H1 (cell line): Measurements from ENCODE around the gene ZNF148. TPM values are rescaled to one million over a fixed set of nuclear protein-coding genes. Genes with fewer than 3 reads are reported as not detected.
A peak's percentile ranks its signal among the peaks of the same experiment; 100 is the strongest.

Experiments
- CTCF ChIA-PET: fragments of 300-600 bp; sonication (Branson Sonifier 250); formaldehyde crosslinking; loops from one replicate; lab custom pipeline; 2021; ENCODE audit not compliant: partially characterized antibody; lab: Charles Lee
- POLR2A ChIA-PET: fragments of 300-600 bp; sonication (Branson Sonifier 250); formaldehyde crosslinking; loops from one replicate; lab custom pipeline; 2021; ENCODE audit warnings: inconsistent platforms; ENCODE audit not compliant: partially characterized antibody; lab: Charles Lee
- DNase-seq, 2 experiments: peaks; one replicate each; pipeline versions ENCODE4 v3.0.0 to v3.0.0-alpha.2; 2010 to 2022; ENCODE audit warnings: low spot score in 2 of 2, low read depth in 1 of 2, mixed read lengths in 1 of 2
- FAIRE-seq: peaks from 2 replicates; lab custom pipeline; 2011; peaks lifted over from hg19 to GRCh38; lab: Jason Lieb, UNC
- H2AFZ ChIP-seq: 2 replicates; pipeline ENCODE4 v1.8.1; 2012; ENCODE audit warnings: low read length, inconsistent platforms
- H2AK5ac ChIP-seq: 2 replicates; pipeline ENCODE4 v1.6.1; 2013; ENCODE audit warnings: low read depth, low read length
- H2BK120ac ChIP-seq: replicated peaks from 2 replicates; pipeline ENCODE3; 2013; ENCODE audit warnings: low read depth, low read length, inconsistent platforms
- H2BK12ac ChIP-seq: 2 replicates; pipeline ENCODE4 v1.6.1; 2013; ENCODE audit warnings: low read depth, low read length
- H2BK15ac ChIP-seq: 2 replicates; pipeline ENCODE4 v1.6.1; 2013; ENCODE audit warnings: low read length
- H2BK20ac ChIP-seq: 2 replicates; pipeline ENCODE4 v1.6.1; 2013; ENCODE audit warnings: low read length
- H2BK5ac ChIP-seq: 2 replicates; pipeline ENCODE4 v1.6.1; 2013; ENCODE audit warnings: low read depth, low read length
- H3K14ac ChIP-seq: 2 replicates; pipeline ENCODE4 v1.6.1; 2013; ENCODE audit warnings: inconsistent platforms; ENCODE audit not compliant: insufficient read length
- H3K18ac ChIP-seq: 2 replicates; pipeline ENCODE4 v1.6.1; 2013; ENCODE audit warnings: low read length; ENCODE audit errors: extremely low read depth
- H3K23ac ChIP-seq: 2 replicates; pipeline ENCODE4 v1.6.1; 2013; ENCODE audit warnings: inconsistent platforms; ENCODE audit not compliant: insufficient read length
- H3K23me2 ChIP-seq: 2 replicates; pipeline ENCODE4 v1.6.1; 2013; ENCODE audit warnings: low read depth, low read length
- H3K27ac ChIP-seq: 2 replicates; pipeline ENCODE4 v1.6.1; 2011; ENCODE audit warnings: low read depth, low read length, inconsistent platforms
- H3K27me3 ChIP-seq, 4 experiments: replicated peaks in 1 of 4; 1 replicate in 1 of 4; 2 replicates in 3 of 4; pipeline versions ENCODE4 v1.6.1 to v1.8.1; 2011 to 2013; ENCODE audit warnings: low read length in 3 of 4, mild to moderate bottlenecking in 3 of 4, inconsistent platforms in 2 of 4, mixed read lengths in 2 of 4, moderate library complexity in 1 of 4; ENCODE audit not compliant: control insufficient read depth in 3 of 4, insufficient read depth in 3 of 4; ENCODE audit errors: extremely low read depth in 1 of 4
- H3K36me3 ChIP-seq, 4 experiments: 2 replicates each; pipeline versions ENCODE4 v1.6.1 to v1.8.1; 2011 to 2013; ENCODE audit warnings: mild to moderate bottlenecking in 4 of 4, low read length in 3 of 4, moderate library complexity in 2 of 4, control low read depth in 1 of 4, inconsistent platforms in 1 of 4; ENCODE audit not compliant: insufficient read depth in 4 of 4, control insufficient read depth in 2 of 4
- H3K4ac ChIP-seq: replicated peaks from 2 replicates; pipeline ENCODE3; 2013; ENCODE audit warnings: low read length, low read depth, mixed read lengths, inconsistent platforms; ENCODE audit not compliant: insufficient read length
- H3K4me1 ChIP-seq, 4 experiments: replicated peaks in 1 of 4; 1 replicate in 1 of 4; 2 replicates in 3 of 4; pipeline versions ENCODE4 v1.6.1 to v1.8.1; 2011 to 2013; ENCODE audit warnings: low read length in 3 of 4, inconsistent platforms in 2 of 4, mixed read lengths in 1 of 4; ENCODE audit not compliant: insufficient read depth in 4 of 4, control insufficient read depth in 3 of 4
- H3K4me2 ChIP-seq, 2 experiments: 2 replicates each; pipeline versions ENCODE4 v1.6.1 to v1.8.1; 2011 to 2013; ENCODE audit warnings: low read depth in 2 of 2, low read length in 2 of 2, control low read depth in 1 of 2, inconsistent platforms in 1 of 2, mild to moderate bottlenecking in 1 of 2; ENCODE audit not compliant: insufficient read depth in 1 of 2
- H3K4me3 ChIP-seq, 4 experiments: fragments of 200-600, 300-600 bp in 1 of 4; sonication (generic), shearing (Covaris generic), sonication (Bioruptor Twin) in 1 of 4; 2 replicates each; pipeline versions ENCODE4 v1.5.1 to v1.8.1; 2011 to 2016; ENCODE audit warnings: low read length in 4 of 4, low read depth in 3 of 4, control low read depth in 2 of 4, inconsistent platforms in 2 of 4, mild to moderate bottlenecking in 2 of 4, mixed read lengths in 1 of 4, moderate library complexity in 1 of 4; ENCODE audit not compliant: insufficient read depth in 2 of 4; ENCODE audit errors: extremely low read depth in 1 of 4
- H3K56ac ChIP-seq: replicated peaks from 2 replicates; pipeline ENCODE3; 2013; ENCODE audit warnings: low read depth, mild to moderate bottlenecking, mixed read lengths, low read length, inconsistent platforms; ENCODE audit not compliant: insufficient read length
- H3K79me1 ChIP-seq: 2 replicates; pipeline ENCODE4 v1.6.1; 2013; ENCODE audit warnings: low read depth, low read length, control low read depth
- H3K79me2 ChIP-seq, 2 experiments: 2 replicates each; pipeline versions ENCODE4 v1.6.1 to v1.8.1; 2012 to 2013; ENCODE audit warnings: low read length in 2 of 2, mild to moderate bottlenecking in 2 of 2, inconsistent platforms in 1 of 2; ENCODE audit not compliant: insufficient read depth in 2 of 2, control insufficient read depth in 1 of 2
- H3K9ac ChIP-seq, 4 experiments: replicated peaks in 1 of 4; 1 replicate in 1 of 4; 2 replicates in 3 of 4; pipeline versions ENCODE4 v1.6.1 to v1.8.1; 2011 to 2013; ENCODE audit warnings: low read depth in 3 of 4, low read length in 3 of 4, control low read depth in 2 of 4, mild to moderate bottlenecking in 2 of 4, moderate library complexity in 2 of 4, inconsistent platforms in 1 of 4; ENCODE audit errors: extremely low read depth in 1 of 4
- H3K9me3 ChIP-seq, 2 experiments: 2 replicates each; pipeline versions ENCODE4 v1.6.1 to v1.8.1; 2012 to 2013; ENCODE audit warnings: mild to moderate bottlenecking in 2 of 2, moderate library complexity in 2 of 2, control low read depth in 1 of 2, inconsistent platforms in 1 of 2, low read depth in 1 of 2, low read length in 1 of 2, mixed read lengths in 1 of 2; ENCODE audit not compliant: insufficient read depth in 2 of 2
- H4K20me1 ChIP-seq, 2 experiments: replicated peaks in 1 of 2; 2 replicates each; pipeline versions ENCODE3 to v1.8.1; 2011 to 2013; ENCODE audit warnings: inconsistent platforms in 2 of 2, low read length in 2 of 2, mild to moderate bottlenecking in 1 of 2; ENCODE audit not compliant: insufficient read depth in 2 of 2, control insufficient read depth in 1 of 2
- H4K5ac ChIP-seq: 2 replicates; pipeline ENCODE4 v1.6.1; 2013; ENCODE audit warnings: low read length, low read depth, mixed read lengths, inconsistent platforms; ENCODE audit not compliant: insufficient read length
- H4K8ac ChIP-seq: 2 replicates; pipeline ENCODE4 v1.8.0; 2013; ENCODE audit warnings: mild to moderate bottlenecking, moderate library complexity, low read length, inconsistent platforms; ENCODE audit not compliant: insufficient read depth; ENCODE audit errors: extremely low read depth
- H4K91ac ChIP-seq: replicated peaks from 2 replicates; pipeline ENCODE3; 2013; ENCODE audit warnings: low read length, mixed read lengths, inconsistent platforms; ENCODE audit not compliant: insufficient read length
- NRF1 ChIP-seq: IDR thresholded peaks from 2 replicates; pipeline ENCODE4 v1.6.1; 2011; ENCODE audit warnings: mild to moderate bottlenecking, low read depth, low read length, improper control_type of control experiment
- RNF2 ChIP-seq: fragments of 200-900, 300-1000 bp; sonication (generic); IDR thresholded peaks from 2 replicates; pipeline ENCODE4 v1.7.1; 2016; ENCODE audit warnings: borderline replicate concordance, low read depth, mild to moderate bottlenecking, antibody characterized with exemption, low read length; ENCODE audit not compliant: poor library complexity, severe bottlenecking; ENCODE audit errors: missing control alignments
- YY1 ChIP-seq: IDR thresholded peaks from 2 replicates; pipeline ENCODE4 v1.6.1; 2011; ENCODE audit warnings: low read depth, mild to moderate bottlenecking, low read length
- WGBS, 2 experiments: shearing (Covaris generic) in 1 of 2; methylation state at CpG; one replicate each; pipeline versions ENCODE4 v1.1.6 to v1.1.7; 2013 to 2015; ENCODE audit warnings: low lambda C conversion rate in 2 of 2, mixed read lengths in 2 of 2, inconsistent platforms in 1 of 2, low coverage in 1 of 2, missing lambda C conversion rate in 1 of 2; ENCODE audit not compliant: insufficient replicate concordance in 2 of 2, insufficient coverage in 1 of 2, insufficient read length in 1 of 2; ENCODE audit errors: extremely low coverage in 1 of 2, missing lambda C conversion rate in 1 of 2; 5-methylcytosine and 5-hydroxymethylcytosine counted together
- polyA plus RNA-seq, 7 experiments: library from polyadenylated mRNA; depleted of rRNA in 3 of 7; stranded (reverse) in 5 of 7; unstranded in 2 of 7; fragments of >200 nt in 5 of 7; fragments of 200-250 nt in 2 of 7; gene quantifications; 1 replicate in 5 of 7; 2 replicates in 1 of 7; 4 replicates in 1 of 7; pipeline versions ENCODE4 v1.2.1 to v1.2.3, GENCODE V29; 2011 to 2013; ENCODE audit warnings: missing spikeins in 2 of 7, mixed read lengths in 2 of 7
- total RNA-seq: library from RNA; stranded (reverse); fragmentation: NEBNext Ultra II Directional; extraction: Animal tissue kit (Norgen Biotek cat#: 25700); gene quantifications from 2 replicates; pipeline ENCODE4 v1.2.1, GENCODE V29; 2021

ZNF148 gene
- total and polyA plus RNA-seq, 2 of the 8 experiments (the other 6 are each of a cell fraction or from before 2014, with no cell fraction given), result 3.7 to 22.6 TPM

DNA sequence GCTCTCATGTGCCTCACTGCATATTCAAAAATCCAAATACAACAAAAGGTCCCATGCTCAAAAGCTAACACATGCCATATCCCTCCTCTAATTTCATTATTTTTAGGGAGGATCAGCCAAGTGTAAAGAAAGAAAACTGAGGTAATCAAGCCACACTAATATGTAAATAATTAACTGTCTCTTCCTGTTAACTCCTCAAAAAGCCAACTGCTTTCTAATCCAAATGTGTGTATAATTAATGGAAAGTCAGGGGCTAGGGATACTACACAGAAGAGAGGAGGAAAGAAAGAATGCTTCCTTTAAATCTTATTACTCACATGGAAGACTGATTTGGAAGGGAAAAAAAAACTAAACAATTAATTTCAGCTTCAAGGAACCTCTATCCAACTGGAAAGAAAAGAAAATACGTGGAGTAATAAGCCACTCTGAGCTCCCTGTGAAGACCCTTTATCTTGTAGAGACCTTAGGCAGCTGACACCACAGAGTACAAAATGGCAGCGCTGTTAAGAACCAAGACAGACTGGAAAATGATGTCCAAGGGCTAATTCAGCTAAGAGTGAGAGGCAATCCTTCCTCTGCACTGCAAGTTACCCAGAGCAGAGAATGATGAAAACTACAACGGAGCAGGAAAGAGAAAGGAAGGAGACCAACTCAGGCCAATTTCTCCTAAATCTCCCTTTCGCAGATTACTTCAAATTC lies 56.8 kb downstream of the ZNF148 start:
- H4K91ac ChIP-seq, result no peak overlapping the region
- no peak for TF ChIP-seq RNF2
- TF ChIP-seq NRF1, result no peak
- TF ChIP-seq YY1, result peak; percentile 26; the same call in 1 of the 2 replicates
- TF ChIP-seq, all 59 proteins: peak for 1
- H3K4me3 ChIP-seq, result no peak overlapping the region
- 0 out of 4 replicates have a peak overlapping the region, but pooled peaks of 1 of the 2 experiments have one; percentile 17 for H3K4me2 ChIP-seq
- H3K79me1 ChIP-seq, result no peaks in the 10 kb centered on the region
- no peak overlapping the region for H4K5ac ChIP-seq
- H2BK12ac ChIP-seq, result no peak overlapping the region
- no peak overlapping the region for H3K18ac ChIP-seq
- no peak overlapping the region for H3K9ac ChIP-seq
- no peak overlapping the region for H2AFZ ChIP-seq
- H3K4me1 ChIP-seq, result peaks cover 0 to 5% (median 1%) of the 10 kb centered on the region in 4 experiments; a peak in 2 of 7 replicates
- H3K23ac ChIP-seq, result no peak overlapping the region
- H2AK5ac ChIP-seq, result no peak overlapping the region
- H2BK15ac ChIP-seq, result no peak overlapping the region
- no peaks in the 10 kb centered on the region for H3K79me2 ChIP-seq
- WGBS, 2 experiments, result 69% methylated on average over 4 of the region's 4 CpGs; no CpG with 5 or more reads in 1 of the 2 experiments
- no peak overlapping the region for H2BK20ac ChIP-seq
- H3K23me2 ChIP-seq, result no peaks in the 10 kb centered on the region
- ChIA-PET POLR2A (interaction anchor here (0.7 kb wide), 2 partner anchors 46 to 111 kb away, joined by 3 to 4 read pairs; no protein-coding TSS in a partner anchor), CTCF (interaction anchor here (0.6 to 1.3 kb wide), 5 partner anchors 129 to 302 kb away, joined by 3 to 4 read pairs (median 3); no protein-coding TSS in a partner anchor)
- no peak overlapping the region for H2BK5ac ChIP-seq
- no peaks in the 10 kb centered on the region for H4K20me1 ChIP-seq
- peaks cover 0 to 2% (median 0%) of the 10 kb centered on the region in 4 experiments; a peak in 1 of 7 replicates for H3K27me3 ChIP-seq
- H3K56ac ChIP-seq, result no peak overlapping the region
- H3K9me3 ChIP-seq, result no peaks in the 10 kb centered on the region
- peaks cover 0 to 3% (median under 1%) of the 10 kb centered on the region in 4 experiments; a peak in 5 of 8 replicates for H3K36me3 ChIP-seq
- no peak for FAIRE-seq
- no peak overlapping the region for H3K14ac ChIP-seq
- H3K4ac ChIP-seq, result no peak overlapping the region
- no peak for DNase-seq
- no peak overlapping the region for H2BK120ac ChIP-seq
- H3K27ac ChIP-seq, result no peak overlapping the region
- H4K8ac ChIP-seq, result no peak overlapping the region
